Lower leg skin (tissue), 4 donors: ENCODE results near the gene HES6. TPM values are rescaled to one million over a fixed set of nuclear protein-coding genes. Genes with fewer than 3 reads are reported as not detected.

Experiments used
- DNase-seq, 2 donors: peaks; one replicate each; pipeline ENCODE4 v3.0.0-alpha.2; 2019; ENCODE audit warnings: low spot score in 2 of 2
- H3K4me3 ChIP-seq: fragments of 200-600 bp; sonication (generic); 2 replicates; pipeline ENCODE4 v1.5.1; 2017; ENCODE audit warnings: mild to moderate bottlenecking, low read depth; ENCODE audit not compliant: poor library complexity, severe bottlenecking
- CTCF ChIP-seq, 3 donors: fragments of 450-650 bp; IDR thresholded peaks; one replicate each; pipeline ENCODE4 v1.5.1; 2016; ENCODE audit warnings: antibody characterized with exemption in 3 of 3, mild to moderate bottlenecking in 3 of 3, moderate library complexity in 2 of 3
- POLR2A ChIP-seq, 2 donors: fragments of 450-650 bp; IDR thresholded peaks; one replicate each; pipeline ENCODE4 v1.6.1; 2016 to 2017; ENCODE audit warnings: antibody characterized with exemption in 2 of 2, mild to moderate bottlenecking in 1 of 2, moderate library complexity in 1 of 2
- WGBS, 2 donors: methylation state at CpG; one replicate each; pipeline ENCODE4 v1.1.5; 2018; 5-methylcytosine and 5-hydroxymethylcytosine counted together
- intact Hi-C: fragments of 100-400 bp; cut with DNase I; formaldehyde crosslinking; loops from one replicate; pipeline ENCODE4 v1.15.0; 2023; ENCODE audit warnings: low total_unique reads
- total RNA-seq, 4 donors: library from RNA; depleted of rRNA; stranded (reverse); fragments of >200 nt; gene quantifications; one replicate each; pipeline ENCODE4 v1.1.0, GENCODE V29; 2016

Gene HES6
- total RNA-seq, 4 donors from 2014 or later: 1.3 to 5.8 (median 3.1) TPM

GRCh38 chr2:238263204-238264071 lies 23.6 kb upstream of the HES6 start:
- WGBS, 2 donors: 12 to 16% methylated on average over 13 of the region's 13 CpGs
- H3K4me3 ChIP-seq: no peak overlapping the region
- TF ChIP-seq POLR2A (IDR thresholded peaks at IDR 0.05) (no peak), CTCF (IDR thresholded peaks at IDR 0.05) (peak in 1 of 3 donors; percentile 81)
- peak; percentile 92 to 98 for DNase-seq
- intact Hi-C loops: loop anchor here (10.0 kb wide), 1 partner anchor 399 kb away; no protein-coding TSS in a partner anchor

- WGBS, 2 donors: 77 to 86% methylated on average over 12 of the region's 12 CpGs
- H3K4me3 ChIP-seq: no peak overlapping the region
- no peak for DNase-seq
- intact Hi-C loops: loop anchor here (10.0 kb wide), 1 partner anchor 398 kb away; no protein-coding TSS in a partner anchor
- TF ChIP-seq POLR2A (IDR thresholded peaks at IDR 0.05) (no peak), CTCF (IDR thresholded peaks at IDR 0.05) (no peak)
These were observed 22.8 kb upstream of the HES6 start for GRCh38 chr2:238262496-238263122.

GRCh38 chr2:238261718-238262375 lies 22.0 kb upstream of the HES6 start:
- 95 to 97% methylated on average over 12 to 14 of the region's 16 CpGs for WGBS, 2 donors
- TF ChIP-seq CTCF (IDR thresholded peaks at IDR 0.05) (no peak), POLR2A (IDR thresholded peaks at IDR 0.05) (no peak)
- intact Hi-C loops: loop anchor here (10.0 kb wide), 1 partner anchor 397 kb away; no protein-coding TSS in a partner anchor
- H3K4me3 ChIP-seq: no peak overlapping the region
- no peak for DNase-seq

GRCh38 chr2:238260883-238261282 lies 21.0 kb upstream of the HES6 start:
- intact Hi-C loops: loop anchor here (10.0 kb wide), 1 partner anchor 396 kb away; no protein-coding TSS in a partner anchor
- TF ChIP-seq CTCF (IDR thresholded peaks at IDR 0.05): no peak
- no peak for TF ChIP-seq POLR2A (IDR thresholded peaks at IDR 0.05)
- DNase-seq: no peak
- WGBS, 2 donors: 79 to 83% methylated on average over 12 to 18 of the region's 18 CpGs
- no peak overlapping the region for H3K4me3 ChIP-seq

- no peak overlapping the region for H3K4me3 ChIP-seq
- 86 to 88% methylated on average over 21 of the region's 21 CpGs for WGBS, 2 donors
- intact Hi-C loops: loop anchor here (10.0 kb wide), 1 partner anchor 395 kb away; no protein-coding TSS in a partner anchor
- no peak for TF ChIP-seq POLR2A (IDR thresholded peaks at IDR 0.05)
- TF ChIP-seq CTCF (IDR thresholded peaks at IDR 0.05): peak in 1 of 3 donors; percentile 15
- no peak for DNase-seq
These were observed 19.5 kb upstream of the HES6 start for GRCh38 chr2:238259061-238260020.
